K562 (cell line): Measurements from ENCODE around the gene VPS4A. TPM values are rescaled to one million over a fixed set of nuclear protein-coding genes. Genes with fewer than 3 reads are reported as not detected.
A peak's percentile ranks its signal among the peaks of the same experiment; 100 is the strongest.

ENCODE experiments used
- ATAC-seq: fragments of 200-7000 bp; cut with Tn5 transposase; 3 replicates; pipeline ENCODE4 v1.9.1; 2020; ENCODE audit warnings: moderate library complexity
- BruUV-seq: library from RNA; stranded (reverse); fragments of 400-500 nt; replicated peaks from 2 replicates; lab custom pipeline; 2021; lab: Mats Ljungman, UMichigan
- CTCF ChIA-PET: fragments of 300-600 bp; formaldehyde crosslinking; extraction: SDS; loops from one replicate; lab custom pipeline; 2021; ENCODE audit warnings: low intra/inter-chr PET ratio; lab: Yijun Ruan, JAX
- POLR2A ChIA-PET: fragments of 300-600, 350-650 bp; sonication (Branson Sonifier 250); formaldehyde crosslinking; extraction: SDS; loops from one replicate; lab custom pipeline; 2021; ENCODE audit warnings: antibody characterized with exemption, inconsistent platforms; lab: Yijun Ruan, JAX
- DNase-seq, 4 experiments: peaks; one replicate each; pipeline versions ENCODE4 v3.0.0 to v3.0.0-alpha.2; 2011 to 2018; ENCODE audit warnings: low spot score in 3 of 4, mixed read lengths in 3 of 4; ENCODE audit errors: extremely low read depth in 1 of 4
- FAIRE-seq: peaks from 2 replicates; lab custom pipeline; 2011; peaks lifted over from hg19 to GRCh38; lab: Jason Lieb, UNC
- H2AFZ ChIP-seq: 2 replicates; pipeline ENCODE4 v1.6.0; 2011; ENCODE audit warnings: low read depth, low read length, control low read depth, inconsistent platforms
- H3K27ac ChIP-seq: fragments of 200-600 bp; 3 replicates; pipeline ENCODE4 v1.8.0; 2011; ENCODE audit warnings: low read depth, mild to moderate bottlenecking, control low read depth, inconsistent platforms, low read length, moderate library complexity, mixed read lengths; ENCODE audit errors: extremely low read depth
- H3K27me3 ChIP-seq, 2 experiments: fragments of 300-600 bp in 1 of 2; 2 replicates in 1 of 2; 3 replicates in 1 of 2; pipeline versions ENCODE4 v1.6.0 to v1.8.0; 2011; ENCODE audit warnings: inconsistent platforms in 2 of 2, low read length in 2 of 2, mild to moderate bottlenecking in 1 of 2, mixed read lengths in 1 of 2, moderate library complexity in 1 of 2; ENCODE audit not compliant: control insufficient read depth in 2 of 2, insufficient read depth in 2 of 2
- H3K36me3 ChIP-seq: fragments of 300-600 bp; 3 replicates; pipeline ENCODE4 v1.8.0; 2011; ENCODE audit warnings: mild to moderate bottlenecking, low read length, inconsistent platforms; ENCODE audit not compliant: control insufficient read depth, insufficient read depth
- H3K4me1 ChIP-seq, 2 experiments: fragments of 200-600 bp in 1 of 2; replicated peaks in 1 of 2; 2 replicates in 1 of 2; 3 replicates in 1 of 2; pipeline versions ENCODE4 v1.5.1 to v1.8.0; 2011; ENCODE audit warnings: inconsistent platforms in 2 of 2, low read length in 2 of 2, mild to moderate bottlenecking in 1 of 2, mixed read lengths in 1 of 2, moderate library complexity in 1 of 2; ENCODE audit not compliant: control insufficient read depth in 2 of 2, insufficient read depth in 2 of 2
- H3K4me2 ChIP-seq: 2 replicates; pipeline ENCODE4 v1.6.1; 2011; ENCODE audit warnings: low read length, control low read depth, inconsistent platforms, mixed read lengths; ENCODE audit not compliant: insufficient read depth
- H3K4me3 ChIP-seq: fragments of 200-600 bp; sonication (generic), shearing (Covaris generic); 2 replicates; pipeline ENCODE4 v1.5.1; 2016; ENCODE audit warnings: control low read depth, inconsistent platforms
- H3K79me2 ChIP-seq: fragments of 200-600 bp; 3 replicates; pipeline ENCODE4 v1.8.0; 2011; ENCODE audit warnings: low read length, inconsistent platforms; ENCODE audit not compliant: control insufficient read depth, insufficient read depth
- H3K9ac ChIP-seq, 2 experiments: 2 replicates each; pipeline versions ENCODE4 v1.6.0 to v1.6.1; 2011; ENCODE audit warnings: low read depth in 2 of 2, low read length in 2 of 2, control low read depth in 1 of 2, inconsistent platforms in 1 of 2, mild to moderate bottlenecking in 1 of 2, mixed read lengths in 1 of 2; ENCODE audit not compliant: insufficient read depth in 1 of 2
- H3K9me1 ChIP-seq: one replicate; pipeline ENCODE4 v1.6.0; 2011; ENCODE audit warnings: inconsistent platforms, mild to moderate bottlenecking, low read length, moderate library complexity; ENCODE audit not compliant: control insufficient read depth, insufficient read depth
- H3K9me3 ChIP-seq: replicated peaks from 2 replicates; pipeline ENCODE4 v1.5.1; 2011; ENCODE audit warnings: low read depth, low read length, inconsistent platforms; ENCODE audit not compliant: control insufficient read depth, insufficient read depth
- H4K20me1 ChIP-seq: replicated peaks from 2 replicates; pipeline ENCODE4 v1.6.1; 2011; ENCODE audit warnings: low read length, inconsistent platforms, mixed read lengths; ENCODE audit not compliant: control insufficient read depth, insufficient read depth
- PTTG1 ChIP-seq: fragments of 450-650 bp; IDR thresholded peaks from 2 replicates; pipeline ENCODE4 v1.6.1; 2016; ENCODE audit warnings: low read depth, mild to moderate bottlenecking, missing genetic modification characterization, missing compliant biosample characterization
- RBFOX2 ChIP-seq: fragments of 200-400 bp; formaldehyde crosslinking; IDR thresholded peaks from 2 replicates; pipeline ENCODE4 v1.6.1; 2017; ENCODE audit warnings: low read depth, mild to moderate bottlenecking, low read length, moderate library complexity
- WGBS: fragments of 100-300 bp; shearing (Covaris generic); methylation state at CpG from one replicate; pipeline ENCODE4 v1.1.6; 2016; ENCODE audit warnings: low coverage, mixed read lengths; ENCODE audit not compliant: insufficient coverage; ENCODE audit errors: missing lambda C conversion rate; 5-methylcytosine and 5-hydroxymethylcytosine counted together
- in situ Hi-C: fragments of 300-500 bp; cut with MboI; formaldehyde crosslinking; loops from 4 replicates; pipeline ENCODE4 v1.15.0; 2018; ENCODE audit warnings: inconsistent platforms, mixed read lengths
- intact Hi-C: fragments of 100-400 bp; cut with micrococcal nuclease; formaldehyde crosslinking; loops from 2 replicates; pipeline ENCODE4 v1.14.2; 2022
- polyA plus RNA-seq, 8 experiments: library from polyadenylated mRNA; depleted of rRNA in 4 of 8; stranded (reverse) in 5 of 8; unstranded in 3 of 8; fragments of >200 nt; fragmentation: Nextera tagmentation in 2 of 8; fragmentation: Illumina TruSeq in 1 of 8; extraction: Ambion mirVana in 2 of 8; extraction: Trizol in 1 of 8; gene quantifications; 2 replicates each; pipeline versions ENCODE4 v1.2.1 to v1.2.3, GENCODE V29; 2011 to 2014; ENCODE audit warnings: inconsistent platforms in 1 of 8, missing spikeins in 1 of 8
- total RNA-seq, 7 experiments: library from RNA; depleted of rRNA in 6 of 7; stranded (reverse); fragments of >200 nt in 6 of 7; fragmentation: Illumina TruSeq in 2 of 7; extraction: Trizol in 2 of 7; gene quantifications; 2 replicates each; pipeline versions ENCODE4 v1.2.1 to v1.2.3, GENCODE V29; 2011 to 2021; ENCODE audit warnings: low replicate concordance in 1 of 7
- TF ChIP-seq, protein P1 (sequence below): IDR thresholded peaks from 2 replicates; pipeline ENCODE4 v1.6.1; 2011; ENCODE audit warnings: borderline replicate concordance, low read depth, mild to moderate bottlenecking, moderate library complexity, low read length; ENCODE audit not compliant: insufficient read depth, poor library complexity, severe bottlenecking
- TF ChIP-seq, protein P2 (sequence below), 3 experiments: fragments of 200-800 bp in 1 of 3; fragments of 250-450 bp in 1 of 3; fragments of 450-650 bp in 1 of 3; sonication (Bioruptor Pico) in 1 of 3; sonication (Bioruptor generic) in 1 of 3; formaldehyde crosslinking in 1 of 3; IDR thresholded peaks; 2 replicates each; pipeline versions ENCODE4 v1.6.1 to v1.8.0; 2016 to 2022; ENCODE audit warnings: mild to moderate bottlenecking in 2 of 3, missing genetic modification characterization in 2 of 3, missing compliant biosample characterization in 1 of 3, moderate library complexity in 1 of 3

The VPS4A gene
- total and polyA plus RNA-seq, 9 of the 15 experiments (the other 6 are each of a cell fraction or from before 2014, with no cell fraction given), result 7.6 to 45.4 (median 29.9) TPM

DNA sequence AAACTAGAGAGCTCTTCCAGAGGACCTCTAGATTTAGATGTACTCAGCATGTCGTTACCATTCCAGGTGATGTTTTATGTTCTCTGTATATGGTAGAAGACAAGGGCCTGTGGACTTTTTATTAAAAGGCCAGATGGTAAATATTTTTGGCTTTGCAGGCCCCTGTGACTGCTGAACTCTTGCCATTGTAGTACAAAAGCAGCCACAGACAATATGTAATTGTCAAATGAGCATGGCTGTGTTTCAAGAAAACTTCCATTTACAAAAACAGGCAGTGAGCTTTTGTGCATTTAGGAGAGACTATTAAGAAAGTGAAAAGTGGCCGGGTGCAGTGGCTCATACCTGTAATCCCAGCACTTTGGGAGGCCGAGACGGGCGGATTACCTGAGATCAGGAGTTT is 33.0 kb downstream of the VPS4A start:
- Histone ChIP-seq H2AFZ (no peak overlapping the region), H3K79me2 (peaks cover 33% of the 10 kb centered on the region), H3K4me2 (no peak overlapping the region), H4K20me1 (peaks cover 4% of the 10 kb centered on the region; the same call in 1 of the 2 replicates), H3K9me3 (no peaks in the 10 kb centered on the region), H3K36me3 (peaks cover 52% of the 10 kb centered on the region), H3K27ac (no peak overlapping the region), H3K9ac (no peak overlapping the region), H3K9me1 (no peaks in the 10 kb centered on the region), H3K27me3 (no peaks in the 10 kb centered on the region), H3K4me3 (no peak overlapping the region), H3K4me1 (peaks cover 3 to 8% of the 10 kb centered on the region in 2 experiments; a peak in 4 of 5 replicates)
- ChIA-PET POLR2A (no interaction called here), CTCF (no interaction called here)
- FAIRE-seq (no peak), DNase-seq (no peak), ATAC-seq (no peak)
- WGBS, result 97% methylated on average over 5 of the region's 5 CpGs
- BruUV-seq, result no TSS peak
- in situ Hi-C loops (no loop called here), intact Hi-C loops (no loop called here)
- TF ChIP-seq, protein P1, sequence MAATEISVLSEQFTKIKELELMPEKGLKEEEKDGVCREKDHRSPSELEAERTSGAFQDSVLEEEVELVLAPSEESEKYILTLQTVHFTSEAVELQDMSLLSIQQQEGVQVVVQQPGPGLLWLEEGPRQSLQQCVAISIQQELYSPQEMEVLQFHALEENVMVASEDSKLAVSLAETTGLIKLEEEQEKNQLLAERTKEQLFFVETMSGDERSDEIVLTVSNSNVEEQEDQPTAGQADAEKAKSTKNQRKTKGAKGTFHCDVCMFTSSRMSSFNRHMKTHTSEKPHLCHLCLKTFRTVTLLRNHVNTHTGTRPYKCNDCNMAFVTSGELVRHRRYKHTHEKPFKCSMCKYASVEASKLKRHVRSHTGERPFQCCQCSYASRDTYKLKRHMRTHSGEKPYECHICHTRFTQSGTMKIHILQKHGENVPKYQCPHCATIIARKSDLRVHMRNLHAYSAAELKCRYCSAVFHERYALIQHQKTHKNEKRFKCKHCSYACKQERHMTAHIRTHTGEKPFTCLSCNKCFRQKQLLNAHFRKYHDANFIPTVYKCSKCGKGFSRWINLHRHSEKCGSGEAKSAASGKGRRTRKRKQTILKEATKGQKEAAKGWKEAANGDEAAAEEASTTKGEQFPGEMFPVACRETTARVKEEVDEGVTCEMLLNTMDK, result no peak
- TF ChIP-seq PTTG1, result no peak
- 0 out of 2 replicates have a peak, but pooled peaks have one; percentile 18 for TF ChIP-seq RBFOX2
- TF ChIP-seq, protein P2, sequence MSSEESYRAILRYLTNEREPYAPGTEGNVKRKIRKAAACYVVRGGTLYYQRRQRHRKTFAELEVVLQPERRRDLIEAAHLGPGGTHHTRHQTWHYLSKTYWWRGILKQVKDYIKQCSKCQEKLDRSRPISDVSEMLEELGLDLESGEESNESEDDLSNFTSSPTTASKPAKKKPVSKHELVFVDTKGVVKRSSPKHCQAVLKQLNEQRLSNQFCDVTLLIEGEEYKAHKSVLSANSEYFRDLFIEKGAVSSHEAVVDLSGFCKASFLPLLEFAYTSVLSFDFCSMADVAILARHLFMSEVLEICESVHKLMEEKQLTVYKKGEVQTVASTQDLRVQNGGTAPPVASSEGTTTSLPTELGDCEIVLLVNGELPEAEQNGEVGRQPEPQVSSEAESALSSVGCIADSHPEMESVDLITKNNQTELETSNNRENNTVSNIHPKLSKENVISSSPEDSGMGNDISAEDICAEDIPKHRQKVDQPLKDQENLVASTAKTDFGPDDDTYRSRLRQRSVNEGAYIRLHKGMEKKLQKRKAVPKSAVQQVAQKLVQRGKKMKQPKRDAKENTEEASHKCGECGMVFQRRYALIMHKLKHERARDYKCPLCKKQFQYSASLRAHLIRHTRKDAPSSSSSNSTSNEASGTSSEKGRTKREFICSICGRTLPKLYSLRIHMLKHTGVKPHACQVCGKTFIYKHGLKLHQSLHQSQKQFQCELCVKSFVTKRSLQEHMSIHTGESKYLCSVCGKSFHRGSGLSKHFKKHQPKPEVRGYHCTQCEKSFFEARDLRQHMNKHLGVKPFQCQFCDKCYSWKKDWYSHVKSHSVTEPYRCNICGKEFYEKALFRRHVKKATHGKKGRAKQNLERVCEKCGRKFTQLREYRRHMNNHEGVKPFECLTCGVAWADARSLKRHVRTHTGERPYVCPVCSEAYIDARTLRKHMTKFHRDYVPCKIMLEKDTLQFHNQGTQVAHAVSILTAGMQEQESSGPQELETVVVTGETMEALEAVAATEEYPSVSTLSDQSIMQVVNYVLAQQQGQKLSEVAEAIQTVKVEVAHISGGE (CRISPR knock-in tag; IDR thresholded peaks at IDR 0.05), result no peak
- TF ChIP-seq, all 486 proteins: peak for 1
